ENCODE data around the gene SLC39A12.

- TF ChIP-seq MAFK (IDR thresholded peaks at IDR 0.05; ENCODE audit: low read depth, low read length) (no peak), POLR2A (IDR thresholded peaks at IDR 0.05; ENCODE audit: low read depth, low read length) (no peak), FOS (IDR thresholded peaks at IDR 0.05; ENCODE audit: low read depth, low read length) (no peak), BHLHE40 (IDR thresholded peaks at IDR 0.05; ENCODE audit: low read depth, low read length) (no peak), CTCF (conservative IDR thresholded peaks at IDR 0.05; ENCODE audit: low read depth, low read length) (no peak), ELK1 (IDR thresholded peaks at IDR 0.05; ENCODE audit: borderline replicate concordance, low read depth, low read length) (no peak), NFE2L2 (IDR thresholded peaks at IDR 0.05; ENCODE audit: low read depth, low read length) (no peak), RFX5 (IDR thresholded peaks at IDR 0.05; ENCODE audit: low read depth, low read length) (no peak), RAD21 (IDR thresholded peaks at IDR 0.05; ENCODE audit: low read length) (no peak), CHD1 (IDR thresholded peaks at IDR 0.05; ENCODE audit: low read depth, low read length) (no peak), SMC3 (IDR thresholded peaks at IDR 0.05; ENCODE audit: low read depth, low read length) (no peak)
Measured at GRCh38 chr10:17980846-17981565, 29.3 kb downstream of the SLC39A12 start.
